GM23338 (cell line): Measurements from ENCODE around the gene SLC1A3. TPM values are rescaled to one million over a fixed set of nuclear protein-coding genes. Genes with fewer than 3 reads are reported as not detected.

ENCODE experiments used
- ATAC-seq: fragments of 200-7000 bp; cut with Tn5 transposase; 3 replicates; pipeline ENCODE4 v1.9.1; 2020
- DNase-seq: peaks from one replicate; pipeline ENCODE4 v3.0.0-alpha.2; 2015; ENCODE audit warnings: low spot score
- H2AFZ ChIP-seq: fragments of 200-600 bp; sonication (generic); 2 replicates; pipeline ENCODE4 v1.8.0; 2016; ENCODE audit warnings: antibody characterized with exemption, mild to moderate bottlenecking, moderate library complexity
- H3F3A ChIP-seq: fragments of 200-600 bp; sonication (generic); replicated peaks from 2 replicates; pipeline ENCODE4 v1.8.0; 2017; ENCODE audit warnings: antibody characterized with exemption, mixed run types, low read depth
- H3K27ac ChIP-seq: fragments of 200-600 bp; sonication (generic); 2 replicates; pipeline ENCODE4 v1.6.1; 2016; ENCODE audit warnings: low read depth
- H3K27me3 ChIP-seq: fragments of 200-600 bp; sonication (generic); 2 replicates; pipeline ENCODE4 v1.8.0; 2016; ENCODE audit warnings: mild to moderate bottlenecking, mixed run types, moderate library complexity; ENCODE audit not compliant: insufficient read depth
- H3K36me3 ChIP-seq: fragments of 200-600 bp; sonication (generic); 2 replicates; pipeline ENCODE4 v1.8.0; 2016; ENCODE audit warnings: mild to moderate bottlenecking; ENCODE audit not compliant: insufficient read depth
- H3K4me1 ChIP-seq: fragments of 200-600 bp; sonication (generic); 2 replicates; pipeline ENCODE4 v1.8.0; 2016; ENCODE audit warnings: mild to moderate bottlenecking, moderate library complexity; ENCODE audit not compliant: insufficient read depth
- H3K4me2 ChIP-seq: fragments of 200-600 bp; sonication (generic); 2 replicates; pipeline ENCODE4 v1.7.1; 2017; ENCODE audit warnings: mixed run types
- H3K4me3 ChIP-seq: fragments of 200-600 bp; sonication (generic); 2 replicates; pipeline ENCODE4 v1.6.1; 2016; ENCODE audit warnings: mixed run types
- H3K79me2 ChIP-seq: fragments of 200-600 bp; sonication (generic); replicated peaks from 2 replicates; pipeline ENCODE4 v1.8.0; 2017; ENCODE audit warnings: mild to moderate bottlenecking; ENCODE audit not compliant: insufficient read depth
- H3K9me2 ChIP-seq: fragments of 200-600 bp; sonication (generic); 2 replicates; pipeline ENCODE4 v1.8.0; 2017; ENCODE audit not compliant: insufficient read depth
- H4K20me1 ChIP-seq: fragments of 200-600 bp; sonication (generic); replicated peaks from 2 replicates; pipeline ENCODE4 v1.8.0; 2017; ENCODE audit warnings: mild to moderate bottlenecking; ENCODE audit not compliant: insufficient read depth
- H3K27ac Mint-ChIP-seq: 2 replicates; pipeline ENCODE4 v1.8.0; 2020; ENCODE audit warnings: inconsistent platforms, mild to moderate bottlenecking, moderate library complexity, mixed read lengths
- H3K27me3 Mint-ChIP-seq: 3 replicates; pipeline ENCODE4 v1.8.0; 2022; ENCODE audit warnings: low read depth, mild to moderate bottlenecking, moderate library complexity, mixed read lengths, inconsistent platforms; ENCODE audit not compliant: insufficient read depth, poor library complexity
- H3K36me3 Mint-ChIP-seq: 3 replicates; pipeline ENCODE4 v1.8.0; 2021; ENCODE audit warnings: low read depth, mild to moderate bottlenecking, inconsistent platforms, moderate library complexity, mixed read lengths
- H3K4me1 Mint-ChIP-seq: 3 replicates; pipeline ENCODE4 v1.8.0; 2020; ENCODE audit warnings: mild to moderate bottlenecking, inconsistent platforms, mixed read lengths
- H3K4me3 Mint-ChIP-seq: 3 replicates; pipeline ENCODE4 v1.8.0; 2021; ENCODE audit warnings: moderate library complexity, mild to moderate bottlenecking, inconsistent platforms, mixed read lengths
- H3K9me3 Mint-ChIP-seq: 3 replicates; pipeline ENCODE4 v1.8.0; 2020; ENCODE audit warnings: moderate library complexity, mild to moderate bottlenecking, inconsistent platforms, mixed read lengths
- CREB1 ChIP-seq: fragments of 250-450 bp; sonication (Bioruptor Pico); IDR thresholded peaks from 2 replicates; pipeline ENCODE4 v1.5.0; 2020; ENCODE audit warnings: low read depth, mild to moderate bottlenecking, moderate library complexity
- ETS1 ChIP-seq: IDR thresholded peaks from 2 replicates; pipeline ENCODE4 v1.6.1; 2016; ENCODE audit warnings: antibody characterized with exemption
- EZH2 ChIP-seq: fragments of 200-600 bp; sonication (generic); IDR thresholded peaks from one replicate; pipeline ENCODE4 v1.8.0; 2017; ENCODE audit warnings: antibody characterized with exemption, mild to moderate bottlenecking, low read depth; ENCODE audit not compliant: unreplicated experiment
- EZH2phosphoT487 ChIP-seq: fragments of 200-600 bp; sonication (generic); IDR thresholded peaks from one replicate; pipeline ENCODE4 v1.8.1; 2018; ENCODE audit warnings: antibody characterized with exemption; ENCODE audit not compliant: unreplicated experiment
- JUNB ChIP-seq: IDR thresholded peaks from one replicate; pipeline ENCODE4 v1.6.1; 2016; ENCODE audit warnings: antibody characterized with exemption; ENCODE audit not compliant: unreplicated experiment
- NANOG ChIP-seq: IDR thresholded peaks from 2 replicates; pipeline ENCODE4 v1.6.1; 2016; ENCODE audit warnings: antibody characterized with exemption, borderline replicate concordance
- POLR2AphosphoS5 ChIP-seq: IDR thresholded peaks from 2 replicates; pipeline ENCODE4 v1.6.1; 2016; ENCODE audit warnings: antibody characterized with exemption, low read depth
- REST ChIP-seq: IDR thresholded peaks from one replicate; pipeline ENCODE4 v1.6.1; 2018; ENCODE audit warnings: antibody characterized with exemption; ENCODE audit not compliant: unreplicated experiment
- STAT1 ChIP-seq: IDR thresholded peaks from one replicate; pipeline ENCODE4 v1.6.1; 2016; ENCODE audit warnings: antibody characterized with exemption; ENCODE audit not compliant: unreplicated experiment
- ZNF114 ChIP-seq: fragments of 250-450 bp; sonication (Bioruptor Pico); IDR thresholded peaks from 2 replicates; pipeline ENCODE4 v1.5.0; 2020; ENCODE audit warnings: mild to moderate bottlenecking, moderate library complexity
- ZNF331 ChIP-seq: fragments of 250-450 bp; sonication (Bioruptor Pico); IDR thresholded peaks from 2 replicates; pipeline ENCODE4 v1.5.0; 2020; ENCODE audit warnings: low read depth, mild to moderate bottlenecking, moderate library complexity
- polyA plus RNA-seq: library from polyadenylated mRNA; unstranded; fragments of >200 nt; fragmentation: Nextera tagmentation; extraction: Ambion mirVana; gene quantifications from 2 replicates; pipeline ENCODE4 v1.2.1, GENCODE V29; 2016
- total RNA-seq: library from RNA; depleted of rRNA; stranded (reverse); fragments of >200 nt; shearing (Covaris generic); gene quantifications from 2 replicates; pipeline ENCODE4 v1.2.3, GENCODE V29; 2014

SLC1A3 gene
- total and polyA plus RNA-seq, 2 experiments from 2014 or later, result 29.0 to 40.7 TPM

DNA sequence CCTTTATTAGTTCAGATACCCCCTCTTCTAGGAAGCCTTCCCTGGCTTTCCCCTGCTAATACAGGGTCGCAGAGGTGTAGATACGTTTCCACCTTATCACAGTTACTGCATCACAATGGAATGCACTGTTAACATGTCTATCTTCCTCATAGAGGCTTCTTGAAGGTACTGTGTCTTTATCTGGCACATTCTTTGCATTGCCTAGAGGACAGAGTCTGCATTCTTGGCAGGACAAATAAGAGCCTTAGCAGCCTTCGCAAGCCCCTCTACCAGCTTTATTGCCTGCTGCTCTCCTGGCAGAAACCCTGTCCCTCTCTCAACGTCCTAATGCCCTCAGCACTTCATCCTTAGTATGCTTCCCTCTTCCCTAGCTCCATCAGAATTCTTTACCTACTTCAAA, 31.6 kb downstream of the SLC1A3 start:
- Histone ChIP-seq H3K36me3 (peaks cover 3% of the 10 kb centered on the region; the same call in 1 of the 2 replicates), H3K79me2 (no peaks in the 10 kb centered on the region), H3K4me3 (no peak overlapping the region), H3K4me1 (peaks cover 6% of the 10 kb centered on the region; the same call in 1 of the 2 replicates), H2AFZ (no peak overlapping the region), H3K27me3 (no peaks in the 10 kb centered on the region), H3F3A (no peaks in the 10 kb centered on the region), H3K27ac (no peak overlapping the region), H3K4me2 (no peak overlapping the region), H4K20me1 (no peaks in the 10 kb centered on the region), H3K9me2 (no peaks in the 10 kb centered on the region)
- TF ChIP-seq STAT1, result no peak
- TF ChIP-seq EZH2phosphoT487, result no peak
- no peak for TF ChIP-seq NANOG
- no peak for TF ChIP-seq REST
- no peak for TF ChIP-seq JUNB
- TF ChIP-seq CREB1 (CRISPR knock-in tag), result no peak
- TF ChIP-seq ETS1, result no peak
- TF ChIP-seq EZH2, result no peak
- no peak for TF ChIP-seq ZNF331 (CRISPR knock-in tag)
- DNase-seq (peak; percentile 18), ATAC-seq (0 out of 3 replicates have a peak, but pooled peaks have one; percentile 23)
- Mint-ChIP-seq H3K27me3 (no peaks in the 10 kb centered on the region), H3K27ac (peak overlapping the region; percentile 26; the same call in 1 of the 2 replicates), H3K9me3 (no peaks in the 10 kb centered on the region), H3K36me3 (peaks cover 13% of the 10 kb centered on the region; the same call in 2 of the 3 replicates), H3K4me1 (peaks cover 12% of the 10 kb centered on the region), H3K4me3 (no peak overlapping the region)

GRCh38 chr5:36640949-36641348, 34.5 kb downstream of the SLC1A3 start:
- H3K36me3 Mint-ChIP-seq, result peaks cover under 1% of the 10 kb centered on the region; the same call in 1 of the 3 replicates
- TF ChIP-seq ZNF114 (CRISPR knock-in tag) (no peak), EZH2phosphoT487 (no peak), REST (no peak), ETS1 (no peak), POLR2AphosphoS5 (no peak), JUNB (no peak), CREB1 (CRISPR knock-in tag) (no peak), STAT1 (no peak), EZH2 (no peak), ZNF331 (CRISPR knock-in tag) (no peak)

More at GRCh38 chr5:36640949-36641348, 34.5 kb downstream of the SLC1A3 start:
- Mint-ChIP-seq H3K27ac (no peak overlapping the region), H3K27me3 (no peaks in the 10 kb centered on the region), H3K4me3 (no peak overlapping the region), H3K9me3 (no peaks in the 10 kb centered on the region), H3K4me1 (peaks cover 7% of the 10 kb centered on the region; the same call in 1 of the 3 replicates)
- H3F3A ChIP-seq, result no peaks in the 10 kb centered on the region
- no peak overlapping the region for H3K4me3 ChIP-seq
- no peaks in the 10 kb centered on the region for H3K27me3 ChIP-seq
- H3K4me1 ChIP-seq, result 0 out of 2 replicates have a peak, but pooled peaks cover 6% of the 10 kb centered on the region
- DNase-seq, result no peak
- no peaks in the 10 kb centered on the region for H4K20me1 ChIP-seq
- no peaks in the 10 kb centered on the region for H3K36me3 ChIP-seq
- no peaks in the 10 kb centered on the region for H3K9me2 ChIP-seq
- H2AFZ ChIP-seq, result no peak overlapping the region
- no peaks in the 10 kb centered on the region for H3K79me2 ChIP-seq
- no peak for ATAC-seq
- H3K4me2 ChIP-seq, result no peak overlapping the region
- H3K27ac ChIP-seq, result no peak overlapping the region
